Stimulated activated CD4-positive, alpha-beta T cell treated with anti-CD3 and anti-CD28 coated beads, Interleukin-12 subunit alpha, Interleukin-12 subunit beta, amount 100 ng/mL, for 24 hours (primary cell): ENCODE data around the gene FHDC1.
A peak's percentile ranks its signal among the peaks of the same experiment; 100 is the strongest.

ENCODE experiments used
- DNase-seq, 2 experiments: peaks; one replicate each; pipeline ENCODE4 v3.0.0-alpha.2; 2020; ENCODE audit warnings: low read depth in 2 of 2

Gene FHDC1

DNA sequence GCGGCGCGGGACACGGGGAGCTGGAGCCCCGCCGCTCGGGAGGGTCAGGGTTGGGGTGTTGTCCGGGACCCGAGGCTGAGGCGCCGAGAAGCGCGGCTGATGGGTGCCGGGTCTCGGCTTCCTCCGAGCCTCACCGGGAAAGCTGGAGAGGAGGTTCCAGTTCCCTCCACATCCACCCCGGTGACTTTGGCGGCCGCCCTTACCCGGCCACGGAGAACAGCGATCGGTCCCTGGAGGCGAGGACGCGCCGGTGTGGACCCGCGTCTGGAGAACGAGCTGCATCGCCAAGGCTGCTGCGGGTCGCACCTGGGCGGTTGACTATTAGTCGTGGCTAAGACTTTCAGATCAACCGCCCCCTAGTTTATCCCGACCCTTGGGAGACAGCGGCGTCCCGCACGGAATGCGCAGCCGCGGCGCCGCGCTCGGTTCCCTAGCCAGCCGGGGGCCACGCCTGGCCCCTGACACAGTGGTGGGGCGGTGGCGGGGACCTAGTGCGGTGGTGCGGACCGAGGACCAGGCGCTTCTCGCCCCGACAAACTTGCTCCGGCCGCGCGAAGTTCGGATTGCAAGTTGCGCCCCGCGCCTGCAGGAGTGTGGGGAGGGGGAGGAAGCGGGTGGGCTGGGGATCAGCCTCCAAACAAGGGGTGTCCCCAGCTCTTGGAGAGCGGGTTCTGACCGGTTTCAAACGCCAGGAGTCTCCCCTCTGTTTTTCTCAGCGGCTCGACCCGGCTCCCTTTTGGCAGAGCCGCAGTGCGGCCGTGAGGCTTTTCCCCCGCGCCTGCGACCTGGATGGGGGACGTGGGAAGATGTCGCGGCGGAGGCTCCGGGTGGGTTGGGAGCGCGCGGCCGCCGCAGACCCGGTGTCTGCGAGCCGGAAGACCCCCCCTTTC lies 568 bp downstream of the FHDC1 start:
- peak in 1 of 2 experiments; percentile 8 for DNase-seq

DNA sequence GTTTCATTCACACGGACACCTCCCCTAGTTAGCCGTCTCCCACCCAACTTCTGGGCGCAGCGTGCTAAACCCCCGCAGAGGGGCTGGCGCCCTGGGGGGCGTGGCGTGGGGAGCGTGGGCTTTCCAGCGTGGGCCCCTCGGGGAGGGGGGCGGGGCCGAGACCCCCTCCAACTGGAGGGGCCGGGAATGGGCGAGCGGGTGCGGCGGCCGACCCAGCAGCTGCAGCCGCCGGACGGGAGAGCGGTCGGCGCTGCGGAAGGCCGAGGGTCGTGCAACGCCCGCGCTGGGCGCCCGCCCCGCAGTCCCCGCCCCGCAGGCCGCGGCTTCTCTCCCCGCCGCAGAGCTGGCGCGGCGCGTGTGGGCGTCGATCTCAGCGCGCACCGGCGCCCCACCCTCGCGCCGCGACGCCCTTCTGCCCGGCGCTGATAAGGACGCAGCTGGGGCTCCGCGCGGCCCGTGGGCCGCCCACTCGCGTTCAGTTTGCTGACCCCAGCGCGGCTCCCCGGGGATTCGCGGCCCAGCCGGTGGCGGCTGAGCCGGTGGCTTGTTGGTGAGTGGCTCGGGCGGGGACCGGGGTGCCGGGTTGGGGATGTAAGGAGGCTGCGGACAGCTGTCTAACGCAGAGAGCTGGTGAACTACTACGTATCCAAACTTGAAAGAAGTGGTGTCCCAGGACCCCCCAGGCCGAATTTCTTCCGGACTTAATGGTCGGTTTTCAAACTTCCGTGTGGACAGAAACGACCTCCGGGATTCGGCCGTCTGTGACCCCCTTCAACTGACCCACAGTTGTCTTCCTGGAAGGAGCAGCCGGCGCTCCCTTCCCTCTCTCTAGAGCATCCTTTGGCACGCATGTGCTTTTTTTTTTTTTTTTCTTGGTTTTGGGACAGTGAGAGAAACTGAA lies 1.5 kb downstream of the FHDC1 start:
- no peak for DNase-seq

DNA sequence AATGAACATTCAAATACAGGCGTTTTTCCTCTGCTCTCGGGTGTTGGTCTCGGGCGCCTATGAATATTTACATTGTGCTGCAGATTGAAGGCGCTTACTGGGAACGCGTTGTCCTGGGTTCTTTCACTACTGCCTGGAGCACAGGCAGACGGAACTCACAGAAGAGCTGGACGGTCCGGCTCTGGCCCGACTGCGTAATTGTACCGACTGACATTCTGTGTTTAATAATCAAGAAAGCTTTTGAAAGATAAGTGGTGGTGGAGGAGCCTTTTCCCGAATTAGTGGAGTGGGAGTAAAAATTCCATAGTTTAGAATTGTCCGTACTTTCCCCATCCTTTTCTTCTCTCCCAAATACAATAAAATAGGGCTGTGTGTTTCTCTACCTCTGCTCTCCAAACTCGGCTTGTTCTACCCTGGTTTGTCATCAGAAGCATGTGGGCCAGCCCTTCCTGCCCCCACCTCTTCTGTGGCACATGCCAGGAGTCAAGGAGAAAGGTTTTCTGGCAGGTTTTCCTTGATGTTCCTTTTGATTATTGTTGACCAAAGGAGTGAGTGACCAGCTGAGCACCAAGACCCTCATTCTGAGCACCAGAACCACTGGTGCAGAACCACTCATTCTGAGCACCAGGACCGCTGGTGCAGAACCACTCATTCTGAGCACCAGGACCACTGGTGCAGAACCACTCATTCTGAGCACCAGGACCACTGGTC lies 2.3 kb downstream of the FHDC1 start:
- DNase-seq = no peak

DNA sequence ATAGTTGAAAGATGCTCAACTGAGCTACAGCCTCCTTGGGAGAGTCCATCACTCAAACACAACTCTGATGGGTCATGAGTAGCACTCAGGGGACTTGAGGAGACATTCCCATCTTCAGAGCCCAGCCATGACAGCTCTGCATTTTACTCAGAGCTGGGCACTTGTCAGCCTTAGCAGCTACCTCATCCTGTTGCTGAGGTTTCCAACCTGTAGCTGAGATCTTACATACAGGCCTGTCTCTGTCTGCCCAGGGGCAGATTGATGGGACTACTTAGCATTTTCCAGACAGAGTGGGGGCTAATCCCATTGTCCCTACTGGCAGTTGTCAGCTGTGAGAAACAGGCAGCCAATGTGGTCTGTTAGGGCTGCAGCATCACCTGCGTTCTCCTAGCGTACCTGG lies 3.5 kb downstream of the FHDC1 start:
- DNase-seq = no peak

DNA sequence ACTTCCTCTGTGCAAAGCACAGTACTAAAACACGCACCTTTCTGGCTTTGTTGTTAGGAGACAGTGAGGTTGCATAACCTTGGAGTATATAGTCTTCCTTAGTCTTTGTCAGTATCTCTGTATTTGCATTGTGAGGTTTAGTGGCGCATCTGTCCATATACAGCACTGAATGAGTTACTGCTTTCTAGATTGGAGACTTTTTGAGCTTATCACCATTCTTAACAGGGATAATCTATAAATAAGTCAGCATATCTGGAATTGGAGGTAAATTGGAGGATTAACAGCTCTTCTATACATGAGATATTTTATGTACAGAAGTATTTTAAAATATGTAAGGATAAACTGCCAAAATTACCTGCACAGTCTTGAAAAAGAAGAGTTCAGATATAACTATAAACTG lies 4.3 kb downstream of the FHDC1 start:
- no peak for DNase-seq

DNA sequence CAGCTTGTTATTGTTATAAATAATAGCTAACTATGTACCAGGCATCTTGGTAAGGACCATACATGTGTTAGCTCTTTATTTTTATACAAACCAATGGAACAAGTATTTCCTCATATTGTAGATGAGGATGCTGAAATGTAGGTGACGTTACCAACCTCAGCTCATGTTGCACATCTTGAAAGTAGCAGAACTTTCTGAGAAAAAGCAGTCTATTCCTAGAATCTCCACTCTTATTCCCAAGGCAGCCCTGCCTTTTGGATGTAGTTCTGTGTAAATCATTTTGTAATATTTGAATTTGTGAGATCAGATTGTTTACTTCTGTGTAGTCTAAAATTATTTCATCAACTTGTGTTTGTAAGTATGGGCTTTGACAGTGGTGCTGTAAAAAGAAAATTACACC lies 5.3 kb downstream of the FHDC1 start:
- no peak for DNase-seq

DNA sequence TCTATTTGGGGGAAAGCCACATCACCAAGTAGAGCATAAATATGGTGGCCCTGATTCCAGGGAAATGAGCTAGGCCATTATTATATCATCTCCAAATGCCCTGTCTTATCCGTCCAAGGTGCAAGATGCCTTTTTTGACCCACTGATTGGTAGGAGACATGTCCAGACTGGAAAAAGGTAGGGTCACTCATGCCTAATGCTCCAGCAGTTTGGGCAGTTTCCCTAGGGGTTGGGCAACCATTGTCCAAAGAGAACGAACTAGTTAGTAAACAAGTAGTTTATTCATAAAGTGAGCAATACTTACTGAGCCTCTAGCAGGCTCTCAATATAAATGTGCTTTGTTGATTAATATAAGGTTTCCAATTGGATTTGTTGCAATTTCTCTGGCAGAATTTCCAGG lies 6.2 kb downstream of the FHDC1 start:
- no peak for DNase-seq

DNA sequence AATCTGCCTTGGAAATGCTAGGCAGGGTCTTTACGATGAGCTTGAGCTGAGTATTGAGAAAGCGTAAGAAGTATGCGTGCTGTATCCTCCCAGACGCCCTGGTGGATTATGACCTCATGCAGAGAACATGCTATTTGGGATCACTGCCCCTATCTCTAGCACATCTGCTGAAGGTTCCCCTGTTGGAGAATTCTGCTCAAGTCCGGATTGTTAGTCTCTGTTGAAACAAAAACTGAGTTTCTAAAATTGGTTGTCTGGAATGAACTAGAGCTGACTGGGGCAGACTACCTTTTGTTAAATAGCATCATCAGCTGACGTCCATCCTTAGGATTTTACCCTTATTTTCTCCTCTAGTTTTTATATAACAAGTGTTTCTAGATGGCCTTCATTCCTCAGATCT lies 7.5 kb downstream of the FHDC1 start:
- no peak for DNase-seq

DNA sequence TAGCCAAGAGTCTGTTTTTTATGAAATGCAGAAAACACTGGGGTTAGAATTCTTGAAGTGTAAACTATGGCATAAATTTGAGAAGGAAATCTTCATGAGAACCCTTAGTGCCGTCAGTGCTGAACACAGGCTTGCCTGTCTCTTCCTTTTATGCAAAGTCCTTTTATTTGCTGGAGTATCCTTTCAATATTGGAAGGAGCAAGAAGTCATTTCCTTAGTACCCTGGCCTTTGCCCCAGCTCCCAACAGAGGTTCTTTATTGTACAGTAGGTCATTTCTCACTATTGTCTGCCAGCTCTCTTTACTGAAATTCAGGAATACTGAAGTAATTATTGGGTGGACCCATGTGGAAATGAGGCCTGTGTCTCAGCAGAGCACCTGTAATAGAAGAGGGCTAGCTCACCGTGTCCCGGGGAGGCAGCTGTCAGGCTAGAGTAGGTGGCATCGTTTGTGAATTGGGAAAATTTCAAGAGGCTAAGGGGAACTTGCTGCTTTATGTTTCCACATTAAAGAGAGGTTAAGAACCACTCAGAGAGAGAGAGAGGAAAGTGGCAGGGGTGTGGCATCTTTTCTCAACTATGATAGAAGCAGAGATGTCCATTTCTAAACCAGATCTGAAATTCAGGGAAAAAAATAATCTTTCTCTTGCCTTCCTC lies 8.7 kb downstream of the FHDC1 start:
- no peak for DNase-seq

DNA sequence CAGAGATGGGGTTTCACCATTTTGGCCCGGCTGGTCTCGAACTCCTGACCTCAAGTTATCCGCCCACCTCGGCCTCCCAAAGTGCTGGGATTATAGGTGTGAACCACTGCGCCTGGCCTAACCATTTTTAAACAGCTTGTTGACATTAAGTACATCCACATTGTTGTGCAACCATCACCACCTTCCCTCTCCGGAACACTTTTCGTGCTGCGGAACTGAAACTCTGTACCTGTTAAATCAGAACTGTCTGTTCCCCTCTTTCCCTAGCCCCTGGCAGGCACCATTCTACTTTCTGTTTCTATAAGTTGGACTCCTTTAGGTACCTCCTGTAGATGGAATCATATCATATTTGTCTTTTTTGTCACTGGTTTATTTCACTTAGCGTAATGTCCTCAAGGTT lies 9.5 kb downstream of the FHDC1 start:
- DNase-seq = no peak

DNA sequence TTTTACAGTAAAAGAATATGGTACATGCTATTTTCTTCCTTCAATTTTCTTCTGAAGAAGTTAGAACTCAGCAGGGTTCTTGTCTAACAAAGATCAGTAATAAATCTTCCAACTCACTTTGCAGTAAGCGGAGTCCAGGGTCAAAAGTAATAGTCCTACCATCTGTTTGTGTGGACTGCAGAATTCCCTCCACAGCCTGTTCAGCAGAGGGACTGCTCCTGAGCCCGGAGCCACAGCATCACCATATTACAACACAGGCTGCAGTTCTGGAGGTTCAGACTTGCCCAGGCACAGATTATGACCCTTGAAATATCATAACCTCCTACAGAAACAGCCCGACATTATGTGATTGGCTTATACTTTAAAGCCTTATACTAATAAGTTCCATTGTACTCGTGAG lies 10.3 kb downstream of the FHDC1 start:
- DNase-seq = no peak

DNA sequence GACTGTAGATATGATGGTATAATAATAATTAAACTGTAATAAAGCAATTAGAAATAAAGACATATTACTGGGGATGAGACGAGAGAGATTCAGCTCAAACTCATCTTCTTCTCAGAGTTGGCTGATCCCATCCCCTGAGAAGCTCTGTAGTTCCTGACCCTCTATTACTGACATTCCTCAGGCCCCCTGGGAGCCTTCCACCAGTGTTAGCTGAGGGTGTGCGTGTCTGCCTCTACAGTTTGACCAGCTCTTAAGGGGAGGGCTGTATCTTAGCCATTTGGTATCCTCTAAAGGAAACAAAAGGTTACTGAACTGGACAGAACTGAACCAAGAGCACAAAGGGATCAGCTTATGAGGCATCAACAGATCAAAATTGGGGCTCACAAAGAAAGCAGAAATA lies 11.2 kb downstream of the FHDC1 start:
- no peak for DNase-seq

DNA sequence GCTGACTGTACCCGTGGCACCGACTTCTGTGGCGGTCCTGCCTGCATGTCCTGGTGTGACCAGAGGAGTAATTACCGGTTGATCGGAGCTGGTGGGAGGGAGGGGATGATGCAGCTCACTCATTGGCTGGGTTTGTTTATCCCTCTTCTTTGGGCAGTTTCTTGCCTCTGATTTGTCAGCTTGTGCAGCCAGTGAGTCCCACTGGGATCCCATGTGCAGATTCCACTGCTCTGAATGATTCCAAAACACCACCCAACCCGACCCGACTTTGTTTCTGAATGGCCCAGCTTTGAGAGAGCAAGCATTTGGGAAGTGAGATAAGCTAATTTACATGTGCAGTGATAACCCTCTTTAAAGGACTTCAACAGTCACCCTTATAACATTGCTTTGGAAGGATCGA lies 13.8 kb downstream of the FHDC1 start:
- DNase-seq = no peak

DNA sequence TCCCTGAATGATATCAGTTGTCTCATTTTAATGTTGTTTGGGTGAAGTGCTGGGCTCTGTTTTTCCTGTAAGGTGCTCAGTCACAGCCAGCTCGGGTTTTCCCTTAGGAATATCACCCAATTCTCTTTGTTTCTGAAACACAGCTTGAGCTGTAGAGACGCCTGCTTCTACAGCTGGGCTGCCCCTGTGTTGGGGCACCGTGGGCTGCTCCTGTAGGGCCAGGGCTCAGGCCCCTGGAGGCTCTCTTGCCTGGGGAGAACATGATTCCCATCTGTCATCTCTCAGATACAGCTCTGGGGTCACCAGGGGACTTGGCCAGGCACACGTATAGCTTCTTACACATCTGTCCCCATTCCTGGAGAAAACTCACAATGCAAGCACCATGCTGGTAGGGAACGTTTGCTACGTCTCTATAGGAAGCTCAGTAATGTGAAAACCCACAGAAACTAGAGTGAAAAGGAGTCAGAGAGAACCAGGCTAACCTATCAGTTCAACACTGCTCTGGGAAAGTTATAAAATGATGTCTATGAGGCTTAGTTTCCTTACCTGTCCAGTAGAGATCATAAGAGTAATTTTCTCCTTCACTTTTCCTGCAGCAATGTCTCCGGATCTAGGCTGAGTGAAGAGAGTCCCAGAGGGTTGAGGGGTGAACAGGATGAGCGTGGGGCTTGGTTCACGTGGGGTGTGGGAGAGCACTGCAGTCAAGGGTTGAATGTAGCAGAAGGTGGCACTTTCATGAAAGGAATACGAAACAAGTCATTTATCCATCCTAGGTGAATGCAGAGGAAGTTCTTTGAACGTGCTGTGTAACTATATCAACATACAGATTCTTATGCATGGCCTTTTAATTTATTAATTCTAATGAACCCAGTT lies 14.5 kb downstream of the FHDC1 start:
- no peak for DNase-seq

DNA sequence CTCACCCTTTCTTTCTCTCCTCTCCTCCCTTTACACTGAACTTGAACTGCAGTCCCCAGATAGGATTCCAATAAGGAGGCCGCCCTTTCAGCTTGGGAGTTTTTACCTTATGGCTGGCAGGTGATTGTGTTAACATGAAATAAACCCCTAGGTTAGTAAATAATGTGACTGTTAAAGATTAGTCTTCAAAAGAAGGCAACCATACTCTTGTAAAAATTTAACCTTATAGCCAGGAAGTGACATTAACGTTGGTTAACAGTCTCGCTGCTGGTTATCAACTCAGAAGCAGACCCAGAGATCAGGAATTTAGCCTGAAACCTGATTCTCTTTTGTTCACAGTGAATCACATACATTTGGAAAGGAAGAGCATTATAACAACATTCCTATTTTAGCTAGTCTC lies 15.2 kb downstream of the FHDC1 start:
- no peak for DNase-seq

DNA sequence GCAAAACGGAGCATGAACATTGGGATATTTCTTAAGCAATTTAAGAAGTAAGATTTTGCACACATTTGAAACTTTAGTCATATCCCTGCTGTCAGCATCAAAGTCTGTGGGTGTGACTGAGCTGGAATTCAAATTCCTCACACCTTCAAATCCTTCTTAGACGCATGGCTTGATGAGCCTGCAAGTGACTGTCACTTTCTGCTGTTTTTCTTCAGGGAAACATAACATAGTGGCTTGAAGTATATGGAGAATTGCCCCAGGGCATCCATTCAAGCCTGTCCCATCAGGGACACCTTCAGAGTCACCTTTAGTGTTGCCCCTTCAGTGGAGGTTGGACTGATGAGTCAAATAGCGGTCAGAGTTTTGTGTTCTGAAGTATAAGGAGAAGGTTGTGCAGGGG lies 17.4 kb downstream of the FHDC1 start:
- no peak for DNase-seq

DNA sequence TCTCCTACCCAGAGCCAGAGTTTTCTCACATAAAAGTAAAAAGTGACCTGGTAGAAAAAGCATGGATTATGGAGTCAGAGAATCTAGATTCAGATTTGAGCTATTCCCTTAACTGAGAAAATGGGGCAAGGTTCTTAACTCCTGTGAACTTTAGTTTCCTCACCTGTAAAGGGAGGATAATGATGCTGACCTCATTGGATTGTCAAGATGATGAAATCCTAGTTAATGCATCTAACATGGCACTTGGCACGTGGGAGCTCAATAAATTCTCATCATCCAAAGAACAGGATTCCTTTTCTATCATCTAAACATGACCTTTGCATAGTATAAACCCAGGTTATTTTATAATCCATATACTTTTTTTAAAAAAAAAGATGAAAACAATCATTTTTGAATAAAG lies 18.6 kb downstream of the FHDC1 start:
- no peak for DNase-seq

DNA sequence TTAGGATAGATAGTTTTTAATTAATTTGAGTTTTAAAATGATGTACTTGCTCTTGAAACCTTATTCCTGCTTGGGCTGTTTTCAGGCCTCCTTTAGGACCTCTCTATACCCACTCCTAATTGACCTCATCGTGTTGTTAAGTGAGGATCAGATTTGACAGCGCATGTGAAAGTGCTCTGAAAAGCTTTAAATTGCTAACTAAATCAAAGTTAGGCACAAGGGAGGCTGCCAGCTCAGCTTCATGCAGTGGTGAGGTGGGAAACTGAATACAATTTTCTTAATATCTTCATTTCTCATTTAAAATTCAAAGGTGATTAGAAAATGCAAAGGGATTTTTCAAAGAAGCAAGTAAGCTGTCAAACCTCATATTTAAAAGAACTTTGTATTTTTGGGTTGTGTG lies 20.0 kb downstream of the FHDC1 start:
- no peak for DNase-seq

DNA sequence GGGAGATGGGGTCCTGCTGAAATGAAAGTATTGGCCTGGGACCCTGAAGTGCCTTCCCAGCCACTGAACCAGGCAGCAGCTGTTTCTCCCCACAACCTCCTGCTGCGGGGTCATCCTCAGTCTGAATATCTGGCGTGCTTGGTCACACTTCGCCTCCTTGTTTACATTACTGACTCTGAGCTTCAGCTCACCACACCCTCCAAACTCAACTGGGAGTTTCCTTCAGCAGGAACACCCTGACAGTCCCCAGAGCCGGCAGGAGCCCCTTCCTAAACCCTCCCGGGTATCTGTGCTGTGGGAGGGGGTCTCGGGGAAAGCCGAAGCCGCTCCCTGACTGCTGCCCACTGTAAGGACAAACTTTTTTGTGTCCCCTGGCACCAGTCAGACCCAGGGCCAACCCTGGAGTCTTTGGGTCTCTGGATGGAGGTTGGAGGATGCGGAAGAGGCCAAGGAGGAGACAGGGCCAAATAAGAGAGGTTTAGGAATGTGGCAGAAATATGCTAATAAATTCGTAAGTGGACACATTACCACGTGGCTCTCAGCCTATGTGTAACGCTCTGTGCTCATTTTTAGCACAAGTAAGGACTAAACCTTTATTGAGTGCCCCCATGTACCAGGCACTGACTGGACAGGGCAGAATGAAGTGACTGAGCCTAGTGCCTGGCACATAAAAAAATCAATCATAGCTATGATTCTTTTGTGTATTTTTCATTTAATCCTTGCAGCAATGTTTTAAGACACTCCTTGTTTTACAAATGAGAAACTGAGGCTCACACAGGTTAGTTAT lies 20.7 kb downstream of the FHDC1 start:
- DNase-seq = no peak
